Uterus (tissue), 2 donors: Measurements from ENCODE around the gene DNAJB8.

Experiments
- CTCF ChIP-seq, 4 experiments: fragments of 200-600 bp in 2 of 4; fragments of 450-650 bp in 2 of 4; sonication (generic) in 2 of 4; IDR thresholded peaks; one replicate each; pipeline ENCODE4 v1.5.1; 2016 to 2019; ENCODE audit warnings: antibody characterized with exemption in 4 of 4, mild to moderate bottlenecking in 2 of 4, moderate library complexity in 1 of 4
- POLR2A ChIP-seq, 2 donors: fragments of 450-650 bp; IDR thresholded peaks; one replicate each; pipeline ENCODE4 v1.6.1; 2016; ENCODE audit warnings: antibody characterized with exemption in 2 of 2, mild to moderate bottlenecking in 1 of 2, moderate library complexity in 1 of 2

- TF ChIP-seq POLR2A (IDR thresholded peaks at IDR 0.05) = no peak
- no peak for TF ChIP-seq CTCF (IDR thresholded peaks at IDR 0.05)
Measured at GRCh38 chr3:128427175-128427857, 39.4 kb downstream of the DNAJB8 start.
